ENCODE results near the gene RPUSD1.

GRCh38 chr16:801584-802363 is 13.6 kb upstream of the RPUSD1 start:
- TF ChIP-seq POLR2A (IDR thresholded peaks at IDR 0.05) (no peak), CTCF (IDR thresholded peaks at IDR 0.05) (no peak), EP300 (IDR thresholded peaks at IDR 0.05; ENCODE audit: low read depth) (no peak)

Measured in transverse colon (tissue), 3 donors.